ENCODE measurements around the gene FNDC3B. TPM values are rescaled to one million over a fixed set of nuclear protein-coding genes. Genes with fewer than 3 reads are reported as not detected.
"Not testable (repeated sequence)": the region's sequence is repeated elsewhere in the genome, so short reads cannot be mapped to it uniquely, and the experiment has no call there.

FNDC3B gene
- total RNA-seq, 1 donor from 2014 or later: 204 TPM

DNA sequence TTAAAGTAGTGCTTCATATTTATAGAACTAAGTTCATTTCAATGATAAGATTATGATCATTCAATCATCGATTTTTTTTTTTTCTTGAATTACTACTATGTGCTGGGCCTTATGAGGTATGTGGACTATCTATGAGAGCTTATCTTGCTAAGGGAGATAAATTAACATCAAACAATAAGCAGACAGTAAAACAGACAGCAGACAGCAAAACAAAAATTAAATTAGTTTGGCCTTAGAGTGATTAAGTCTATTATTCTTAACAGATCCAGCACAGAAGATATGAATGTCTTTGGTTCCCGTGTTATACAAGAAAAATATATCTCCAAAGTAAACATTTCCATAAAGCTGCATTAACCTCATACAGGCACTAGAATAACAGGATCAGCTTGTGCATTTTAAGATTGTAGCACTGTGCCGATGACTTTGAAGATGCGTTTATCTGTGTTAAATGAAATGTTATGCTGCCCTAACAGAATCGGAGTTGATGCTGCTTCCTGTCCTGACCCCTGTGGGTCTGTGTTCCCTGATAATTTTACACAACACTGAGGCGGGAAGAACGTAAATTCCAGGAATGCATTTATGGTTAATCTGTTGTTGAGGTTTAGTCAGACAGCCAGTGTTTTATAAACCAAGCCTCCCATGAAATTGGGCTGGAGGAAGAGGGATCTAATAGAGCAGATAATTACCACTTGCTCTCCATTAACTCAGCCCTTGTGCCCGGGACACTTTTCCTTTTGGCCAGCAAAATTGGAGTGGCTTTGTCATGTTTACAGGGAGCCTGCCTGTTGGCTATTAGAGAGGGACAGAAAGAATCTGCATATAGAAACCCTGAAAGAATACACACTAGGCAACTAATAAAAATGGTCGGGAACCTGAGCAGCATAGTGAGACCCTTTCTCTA, 328.1 kb downstream of the FNDC3B start:
- H3K27ac Mint-ChIP-seq (ENCODE audit: unreplicated experiment): no peak overlapping the region

DNA sequence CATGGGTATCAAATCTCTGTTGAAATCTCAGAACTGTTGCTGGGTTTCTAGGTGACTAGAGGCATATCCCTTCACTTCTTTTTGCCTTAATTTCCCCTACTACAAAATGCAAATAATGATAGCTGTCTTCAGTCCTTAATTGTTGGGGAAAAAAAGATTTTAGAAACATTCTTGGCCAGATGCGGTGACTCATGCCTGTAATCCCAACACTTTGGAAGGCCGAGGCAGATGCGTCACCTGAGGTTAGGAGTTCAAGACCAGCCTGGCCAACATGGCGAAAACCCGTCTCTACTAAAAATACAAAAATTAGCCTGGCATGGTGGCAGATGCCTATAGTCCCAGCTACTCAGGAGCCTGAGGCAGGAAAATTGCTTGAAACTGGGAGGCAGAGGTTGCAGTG, 329.2 kb downstream of the FNDC3B start:
- peaks cover 43% of the 10 kb centered on the region for H3K36me3 Mint-ChIP-seq (ENCODE audit: low read depth, unreplicated experiment)
- H3K9me3 Mint-ChIP-seq (ENCODE audit: unreplicated experiment); H3K4me3 Mint-ChIP-seq (ENCODE audit: unreplicated experiment); DNase-seq (ENCODE audit: low spot score); H3K27me3 Mint-ChIP-seq (ENCODE audit: unreplicated experiment); H3K27ac Mint-ChIP-seq (ENCODE audit: unreplicated experiment): not testable (repeated sequence)
- peaks cover 11% of the 10 kb centered on the region for H3K4me1 Mint-ChIP-seq (ENCODE audit: unreplicated experiment)

More for the DNA sequence above, 328.1 kb downstream of the FNDC3B start:
- H3K36me3 Mint-ChIP-seq (ENCODE audit: low read depth, unreplicated experiment): peaks cover 43% of the 10 kb centered on the region
- no peak overlapping the region for H3K4me3 Mint-ChIP-seq (ENCODE audit: unreplicated experiment)
- no peak for DNase-seq (ENCODE audit: low spot score)
- H3K27me3 Mint-ChIP-seq (ENCODE audit: unreplicated experiment): peaks cover 1% of the 10 kb centered on the region
- no peaks in the 10 kb centered on the region for H3K9me3 Mint-ChIP-seq (ENCODE audit: unreplicated experiment)
- peaks cover 6% of the 10 kb centered on the region for H3K4me1 Mint-ChIP-seq (ENCODE audit: unreplicated experiment)
- TF ChIP-seq, protein P1, sequence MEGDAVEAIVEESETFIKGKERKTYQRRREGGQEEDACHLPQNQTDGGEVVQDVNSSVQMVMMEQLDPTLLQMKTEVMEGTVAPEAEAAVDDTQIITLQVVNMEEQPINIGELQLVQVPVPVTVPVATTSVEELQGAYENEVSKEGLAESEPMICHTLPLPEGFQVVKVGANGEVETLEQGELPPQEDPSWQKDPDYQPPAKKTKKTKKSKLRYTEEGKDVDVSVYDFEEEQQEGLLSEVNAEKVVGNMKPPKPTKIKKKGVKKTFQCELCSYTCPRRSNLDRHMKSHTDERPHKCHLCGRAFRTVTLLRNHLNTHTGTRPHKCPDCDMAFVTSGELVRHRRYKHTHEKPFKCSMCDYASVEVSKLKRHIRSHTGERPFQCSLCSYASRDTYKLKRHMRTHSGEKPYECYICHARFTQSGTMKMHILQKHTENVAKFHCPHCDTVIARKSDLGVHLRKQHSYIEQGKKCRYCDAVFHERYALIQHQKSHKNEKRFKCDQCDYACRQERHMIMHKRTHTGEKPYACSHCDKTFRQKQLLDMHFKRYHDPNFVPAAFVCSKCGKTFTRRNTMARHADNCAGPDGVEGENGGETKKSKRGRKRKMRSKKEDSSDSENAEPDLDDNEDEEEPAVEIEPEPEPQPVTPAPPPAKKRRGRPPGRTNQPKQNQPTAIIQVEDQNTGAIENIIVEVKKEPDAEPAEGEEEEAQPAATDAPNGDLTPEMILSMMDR (IDR thresholded peaks at IDR 0.05; ENCODE audit: unreplicated experiment): no peak

DNA sequence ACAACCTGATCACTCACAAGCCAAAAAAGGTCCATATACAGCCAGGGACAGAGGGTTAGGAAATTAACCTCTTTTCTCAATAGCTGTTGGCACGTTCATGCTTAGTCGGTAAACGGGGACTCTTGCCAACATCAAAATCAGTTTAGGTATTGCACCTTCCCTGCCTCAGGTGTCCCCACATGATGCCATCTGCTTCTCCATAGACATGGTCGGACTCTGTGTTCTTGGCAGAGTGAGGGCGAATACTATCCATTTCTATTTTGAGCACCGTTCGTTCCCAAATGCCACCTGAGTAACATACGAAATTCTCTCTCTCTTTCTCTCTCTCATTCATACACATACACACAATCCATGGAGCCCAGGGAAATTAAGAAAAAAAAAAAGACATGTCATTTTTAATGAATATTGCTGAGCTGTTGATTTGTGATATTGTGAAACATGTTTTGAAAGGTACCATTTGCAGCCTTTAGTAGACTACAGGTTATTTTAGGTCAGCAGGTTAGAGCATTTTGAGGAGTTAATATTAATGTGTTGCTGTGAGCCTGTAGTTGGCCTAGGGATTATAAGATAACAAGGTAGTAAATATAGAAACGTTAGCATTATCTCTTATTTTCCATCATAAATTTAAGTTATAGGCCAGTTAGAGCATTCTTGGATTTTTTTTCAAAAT, 330.3 kb downstream of the FNDC3B start:
- Mint-ChIP-seq H3K36me3 (ENCODE audit: low read depth, unreplicated experiment) (peaks cover 39% of the 10 kb centered on the region), H3K4me1 (ENCODE audit: unreplicated experiment) (peaks cover 11% of the 10 kb centered on the region)
- TF ChIP-seq, protein P1 (IDR thresholded peaks at IDR 0.05; ENCODE audit: unreplicated experiment): no peak

DNA sequence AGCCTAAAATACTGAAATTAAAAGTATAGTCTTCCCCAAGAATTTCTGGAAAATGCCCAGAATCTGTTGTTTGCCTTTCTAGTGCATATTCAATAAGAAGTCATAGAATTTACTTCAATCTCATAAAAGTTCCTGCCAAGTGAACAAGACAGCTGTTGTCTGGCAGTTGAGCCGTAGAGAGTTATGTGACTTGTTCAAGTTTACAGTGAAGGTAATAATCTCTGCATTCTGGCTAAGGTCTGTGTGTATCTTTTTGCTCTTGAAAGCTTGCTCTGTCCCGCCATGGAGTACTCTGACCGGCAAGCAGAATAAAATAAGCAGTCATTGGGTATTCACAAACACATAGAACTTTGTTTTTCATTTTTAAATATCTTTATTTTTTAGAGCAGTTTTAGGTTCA, 331.0 kb downstream of the FNDC3B start:
- TF ChIP-seq, protein P1 (IDR thresholded peaks at IDR 0.05; ENCODE audit: unreplicated experiment): no peak
- no peak for DNase-seq (ENCODE audit: low spot score)
- no peak overlapping the region for H3K4me3 Mint-ChIP-seq (ENCODE audit: unreplicated experiment)
- H3K4me1 Mint-ChIP-seq (ENCODE audit: unreplicated experiment): peaks cover 11% of the 10 kb centered on the region
- H3K27me3 Mint-ChIP-seq (ENCODE audit: unreplicated experiment): peaks cover 1% of the 10 kb centered on the region
- H3K9me3 Mint-ChIP-seq (ENCODE audit: unreplicated experiment): no peaks in the 10 kb centered on the region
- peaks cover 43% of the 10 kb centered on the region for H3K36me3 Mint-ChIP-seq (ENCODE audit: low read depth, unreplicated experiment)
- no peak overlapping the region for H3K27ac Mint-ChIP-seq (ENCODE audit: unreplicated experiment)

More for the DNA sequence above, 330.3 kb downstream of the FNDC3B start:
- Mint-ChIP-seq H3K9me3 (ENCODE audit: unreplicated experiment) (no peaks in the 10 kb centered on the region), H3K4me3 (ENCODE audit: unreplicated experiment) (no peak overlapping the region), H3K27ac (ENCODE audit: unreplicated experiment) (no peak overlapping the region), H3K27me3 (ENCODE audit: unreplicated experiment) (peaks cover 1% of the 10 kb centered on the region)
- no peak for DNase-seq (ENCODE audit: low spot score)

DNA sequence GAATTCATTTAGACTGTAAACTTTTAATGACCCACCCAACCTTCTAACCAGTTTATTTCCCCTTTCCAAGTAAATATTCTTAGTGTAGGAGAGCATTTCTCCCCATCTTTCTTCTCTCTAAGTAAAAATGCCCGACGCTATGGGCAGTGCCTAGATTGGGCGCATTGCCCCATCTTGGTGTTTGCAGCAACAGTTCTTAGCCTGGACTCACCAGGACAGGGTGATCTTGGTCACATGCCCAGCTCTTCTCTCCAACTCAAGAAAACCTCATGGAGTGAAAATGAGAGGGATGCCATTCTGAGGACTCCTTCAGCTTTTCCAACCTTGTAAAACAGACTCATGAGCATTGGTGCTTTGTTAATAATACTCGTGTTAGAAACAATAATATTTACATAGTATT, 332.2 kb downstream of the FNDC3B start:
- Mint-ChIP-seq H3K27me3 (ENCODE audit: unreplicated experiment) (peaks cover 1% of the 10 kb centered on the region), H3K9me3 (ENCODE audit: unreplicated experiment) (no peaks in the 10 kb centered on the region), H3K36me3 (ENCODE audit: low read depth, unreplicated experiment) (peaks cover 49% of the 10 kb centered on the region), H3K4me1 (ENCODE audit: unreplicated experiment) (peaks cover 11% of the 10 kb centered on the region), H3K4me3 (ENCODE audit: unreplicated experiment) (no peak overlapping the region), H3K27ac (ENCODE audit: unreplicated experiment) (no peak overlapping the region)
- TF ChIP-seq, protein P1 (IDR thresholded peaks at IDR 0.05; ENCODE audit: unreplicated experiment): no peak
- DNase-seq (ENCODE audit: low spot score): no peak

Data from endothelial cell (in vitro differentiated cells).